Measurements from ENCODE around the gene GALP.
"Not testable (repeated sequence)": the region's sequence is repeated elsewhere in the genome, so short reads cannot be mapped to it uniquely, and the experiment has no call there.

The GALP gene

DNA sequence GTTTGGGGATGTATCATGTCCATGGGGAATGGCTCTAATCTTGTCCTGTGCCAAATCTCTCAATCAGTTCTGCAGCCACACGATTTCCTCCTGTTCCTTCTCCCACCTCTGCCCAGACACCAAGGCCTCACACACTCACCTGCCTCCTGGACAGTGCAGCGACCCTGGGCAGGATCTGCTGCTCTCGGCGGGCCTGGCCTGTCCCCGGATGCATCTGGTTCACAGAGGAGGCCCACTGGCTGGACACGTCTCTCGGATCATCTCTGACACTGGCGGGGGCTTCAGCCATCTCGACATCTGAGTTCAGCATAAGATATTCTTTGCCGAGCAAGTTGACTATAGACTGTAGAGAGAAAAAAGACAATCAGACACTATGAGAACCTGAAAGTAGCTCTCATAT, 15.9 kb downstream of the GALP start:
- DNase-seq (no peak), ATAC-seq (no peak)

DNA sequence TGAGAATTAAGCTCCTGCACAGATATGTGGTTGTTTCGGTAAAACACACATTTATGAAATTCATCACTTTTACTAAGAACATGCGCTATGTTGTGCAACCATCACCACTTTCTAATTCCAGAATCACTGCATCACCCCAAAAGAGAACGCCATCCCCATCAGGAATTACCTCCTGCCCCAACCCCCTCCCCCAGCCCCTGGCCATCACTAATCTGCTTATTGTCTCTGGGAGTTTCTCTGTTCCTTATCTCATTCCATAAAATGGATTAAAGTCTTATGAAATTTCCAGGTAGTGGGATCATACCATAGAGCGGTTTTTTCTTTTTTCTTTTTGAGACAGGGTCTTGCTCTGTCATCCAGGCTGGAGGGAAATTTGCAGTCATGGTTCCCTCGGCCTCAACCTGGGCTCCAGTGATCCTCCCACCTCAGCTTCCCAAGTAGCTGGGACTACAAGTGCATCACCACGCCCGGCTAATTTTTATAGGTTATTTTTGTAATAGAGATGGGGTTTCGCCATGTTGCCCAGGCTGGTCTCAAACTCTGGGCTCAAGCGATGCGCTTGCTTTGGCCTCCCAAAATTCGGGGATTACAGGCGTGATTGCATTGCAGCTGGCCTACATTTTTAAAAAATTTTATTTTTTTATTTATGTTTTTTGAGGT, 18.3 kb downstream of the GALP start:
- DNase-seq (no peak), ATAC-seq (no peak)

DNA sequence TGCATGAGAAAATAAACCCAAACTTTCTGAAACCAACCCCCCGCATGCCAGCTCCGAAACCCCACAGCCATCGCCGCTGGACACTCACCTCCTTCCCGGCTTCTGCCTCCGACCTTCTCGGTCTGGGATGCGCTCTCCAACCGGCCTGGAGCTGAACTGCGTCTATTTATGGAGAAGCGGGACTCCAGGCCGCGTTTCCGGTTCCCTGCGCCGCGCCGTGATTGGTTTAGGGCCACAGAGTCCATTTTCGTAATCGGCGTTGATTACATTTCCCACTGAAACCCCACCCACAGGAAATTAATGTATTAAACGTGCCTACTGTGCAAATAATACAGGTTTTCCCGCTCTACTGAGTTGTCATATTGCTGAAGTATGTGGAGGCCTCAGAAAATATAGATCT, 21.8 kb downstream of the GALP start, which contains the start of gene ZSCAN5B:
Gene ZSCAN5B, minus strand, starts transcription at position 138 of the 400 bp plus-strand sequence. CDS start 4,731 bp downstream, outside the sequence.
- not testable (repeated sequence) for ATAC-seq, DNase-seq

DNA sequence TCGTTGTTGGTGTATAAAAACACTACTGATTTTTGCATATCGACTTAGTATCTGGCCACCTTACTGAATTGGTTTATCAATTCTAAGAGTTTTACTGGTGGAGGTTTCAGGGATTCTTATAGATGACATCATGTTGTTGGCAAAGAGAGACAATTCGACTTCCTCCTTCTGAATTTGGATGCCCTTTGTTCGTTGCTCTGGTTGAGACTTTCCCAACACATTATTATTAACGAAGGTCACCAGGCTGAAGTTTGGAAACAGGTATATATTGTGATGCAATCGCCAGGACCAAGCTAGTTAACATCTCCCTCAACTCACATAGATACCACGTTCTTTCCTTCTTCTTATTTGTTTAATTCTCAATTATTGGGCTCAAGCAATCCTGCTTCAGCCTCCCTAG, 23.9 kb downstream of the GALP start:
- ATAC-seq (no peak), DNase-seq (no peak)

DNA sequence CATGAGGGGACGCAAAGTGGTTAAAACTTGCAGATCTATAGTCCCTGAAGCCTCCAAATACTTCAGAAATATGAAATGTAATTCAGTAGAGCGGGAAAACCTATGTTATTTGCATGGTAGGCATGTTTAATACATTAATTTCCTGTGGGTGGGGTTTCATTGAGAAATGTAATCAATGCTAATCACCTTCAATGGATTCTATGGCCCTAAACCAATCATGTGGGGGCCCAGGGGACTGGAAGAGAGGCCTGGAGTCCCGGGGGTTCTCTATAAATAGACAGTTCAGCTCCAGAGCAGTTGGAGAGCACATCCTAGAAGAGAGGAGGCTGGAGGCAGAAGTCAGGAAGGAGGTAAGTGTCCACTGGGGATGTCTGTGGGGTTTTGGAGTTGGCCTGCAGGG, 26.2 kb downstream of the GALP start, which contains the start of gene ZSCAN5C:
Gene ZSCAN5C, plus strand, starts transcription at position 301 of the 400 bp plus-strand sequence. CDS start 3,641 bp downstream, outside the sequence.
- ATAC-seq (no peak), DNase-seq (no peak)

DNA sequence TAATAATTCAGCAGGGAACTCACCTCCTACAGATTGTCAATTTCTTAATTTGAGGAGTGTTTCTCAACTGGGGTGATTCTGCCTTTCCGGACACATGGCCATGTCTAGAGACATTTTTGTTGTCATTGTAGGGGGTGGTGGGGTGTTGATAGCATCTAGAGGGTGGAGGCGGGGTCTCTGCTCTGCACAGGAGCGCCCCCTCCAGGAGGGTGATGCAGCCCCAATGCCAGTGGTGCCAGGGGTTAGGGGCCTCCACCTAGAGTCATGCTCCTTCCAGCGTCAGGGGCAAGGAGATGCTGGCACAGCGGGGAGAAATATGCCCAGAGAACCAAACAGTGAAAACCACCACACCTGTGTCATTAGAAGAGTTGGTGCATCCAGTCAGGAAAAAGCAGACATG, 31.8 kb downstream of the GALP start:
- not testable (repeated sequence) for DNase-seq, ATAC-seq

DNA sequence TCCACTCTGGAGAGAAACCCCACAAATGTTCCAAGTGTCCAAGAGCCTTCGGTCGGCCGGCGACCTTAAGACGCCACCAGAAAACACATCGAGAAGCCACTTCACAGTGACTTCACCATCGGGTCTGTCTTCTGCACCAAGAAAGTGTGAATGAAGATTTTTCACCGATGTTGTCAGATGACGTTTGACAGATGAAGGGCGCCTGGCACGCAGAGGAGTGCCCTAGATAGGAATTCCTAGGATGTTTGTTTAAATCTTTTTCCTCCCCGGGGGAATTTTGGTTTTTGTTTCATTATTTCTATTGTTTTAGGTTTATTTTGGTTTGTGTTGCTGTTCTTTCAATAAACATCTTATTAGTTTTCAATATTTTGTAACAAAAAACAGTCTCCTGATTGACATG, 33.3 kb downstream of the GALP start:
- ATAC-seq: no peak
- no peak for DNase-seq

DNA sequence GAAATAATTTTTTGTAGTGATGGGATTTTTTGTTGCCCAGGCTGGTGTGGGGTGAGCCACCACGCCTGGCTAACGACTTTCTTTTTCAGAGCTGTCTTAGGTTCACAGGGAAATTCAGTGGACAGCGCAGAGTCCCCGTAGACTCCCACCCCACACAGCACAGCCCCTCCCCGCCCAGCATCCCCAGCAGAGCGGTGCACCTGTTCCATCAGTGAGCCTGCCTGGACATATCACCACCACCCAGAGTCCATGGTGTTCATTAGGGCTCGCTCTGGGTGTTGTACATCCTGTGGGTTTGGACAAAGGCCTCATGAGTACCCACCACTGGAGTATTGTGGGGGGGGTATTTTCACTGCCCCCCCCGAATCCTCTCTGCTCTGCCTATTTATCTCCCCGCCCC, 34.2 kb downstream of the GALP start:
- not testable (repeated sequence) for ATAC-seq, DNase-seq

DNA sequence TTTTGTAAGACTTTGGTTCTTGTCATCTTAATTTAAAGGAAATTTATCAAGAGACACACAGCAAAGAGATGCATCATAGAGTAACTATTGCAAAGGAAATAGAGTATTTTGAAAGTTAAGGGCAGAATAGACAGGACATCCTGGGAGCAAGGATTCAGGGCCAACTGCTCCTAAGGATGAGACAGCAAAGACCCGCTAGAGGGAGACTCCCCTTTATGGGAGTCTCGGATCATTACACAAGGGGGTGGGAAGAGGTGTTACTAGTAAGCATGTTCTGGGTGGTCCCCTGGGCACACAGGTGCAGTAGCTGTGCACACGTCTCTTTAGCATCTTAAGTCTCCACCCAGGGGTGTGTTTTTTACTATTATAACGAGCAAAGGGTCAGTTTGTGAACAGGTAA, 35.9 kb downstream of the GALP start:
- DNase-seq (no peak), ATAC-seq (no peak)

DNA sequence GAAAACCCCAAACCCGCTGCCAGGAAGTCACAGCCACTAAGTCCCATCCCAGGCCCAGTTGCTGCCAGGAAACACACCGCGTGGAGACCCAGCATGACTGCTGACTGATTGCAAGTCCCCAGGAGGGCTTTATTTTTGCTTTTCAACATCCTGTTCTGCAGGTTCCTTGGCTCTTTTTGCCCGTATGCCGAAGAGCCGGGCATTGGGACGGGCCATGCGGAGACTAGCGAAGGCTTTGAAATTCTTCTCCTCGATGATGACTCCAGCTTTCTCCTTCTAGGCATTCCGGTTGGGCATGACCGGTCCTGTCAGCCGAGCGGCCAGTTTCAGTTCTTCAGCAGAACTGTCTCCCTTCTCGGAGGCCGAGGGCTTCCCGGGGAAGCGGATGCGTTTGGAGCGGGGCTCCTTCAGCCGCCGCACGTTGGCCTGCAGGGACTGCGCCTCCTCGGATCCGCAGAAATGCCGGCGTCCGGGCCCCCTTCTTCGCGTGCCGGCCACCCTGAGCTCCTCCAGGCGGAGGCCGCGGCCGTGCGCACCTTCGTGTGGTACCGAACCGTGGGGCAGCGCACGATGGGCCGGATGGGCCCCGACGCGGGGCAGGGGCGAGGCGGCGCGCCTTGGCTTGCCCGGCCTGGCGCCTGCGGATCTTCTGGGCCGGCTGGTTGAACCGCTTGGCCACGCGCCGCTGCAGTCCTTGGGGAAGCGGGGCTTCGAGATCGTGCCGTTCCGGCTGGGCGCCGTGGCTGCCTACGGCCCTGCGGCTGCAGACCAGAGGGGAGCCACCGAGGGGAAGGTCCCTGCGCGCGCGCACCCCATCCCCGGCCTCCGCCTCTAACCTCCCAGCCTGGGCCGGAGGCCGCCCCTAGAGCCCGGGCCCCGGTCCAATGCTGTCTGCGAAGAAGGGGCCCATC, 41.5 kb downstream of the GALP start:
- ATAC-seq (no peak), DNase-seq (peak; percentile 7)

DNA sequence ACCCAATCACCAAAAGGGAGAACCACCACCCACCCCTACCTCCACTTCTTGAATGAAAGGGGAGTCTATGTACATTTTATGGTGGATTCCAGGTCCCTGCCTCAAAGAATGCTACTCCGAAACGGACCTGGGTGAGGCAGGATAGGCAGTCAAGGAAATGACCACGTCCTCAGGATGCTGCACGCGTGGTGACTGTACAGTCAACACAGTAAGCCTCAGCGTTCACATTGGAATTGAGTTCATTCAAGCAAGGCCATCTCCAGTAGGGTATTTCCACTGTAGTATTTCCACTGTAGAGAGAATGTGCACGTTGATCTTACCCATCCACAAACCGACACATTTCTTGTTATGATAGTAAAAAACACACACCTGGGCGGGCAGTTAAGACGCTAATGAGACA, 43.2 kb downstream of the GALP start:
- ATAC-seq (no peak), DNase-seq (no peak)

DNA sequence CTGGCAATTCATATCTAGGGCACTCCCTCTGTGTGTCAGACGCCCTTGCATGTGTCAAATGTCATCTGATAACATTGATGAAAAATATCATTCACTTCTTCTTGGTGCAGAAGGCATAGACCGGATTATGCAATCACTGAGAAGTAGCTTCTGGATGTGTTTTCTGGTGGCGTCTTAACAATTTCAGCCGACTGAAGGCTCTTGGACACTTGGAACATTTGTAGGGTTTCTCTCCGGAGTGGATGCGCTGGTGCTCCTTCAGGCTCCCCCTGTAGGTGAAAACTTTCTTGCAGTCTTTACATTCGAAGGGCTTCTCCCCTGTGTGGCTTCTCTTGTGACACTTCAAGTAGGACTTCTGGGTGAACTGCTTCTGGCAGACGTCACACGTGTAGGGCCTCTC, 45.6 kb downstream of the GALP start:
- not testable (repeated sequence) for ATAC-seq, DNase-seq

DNA sequence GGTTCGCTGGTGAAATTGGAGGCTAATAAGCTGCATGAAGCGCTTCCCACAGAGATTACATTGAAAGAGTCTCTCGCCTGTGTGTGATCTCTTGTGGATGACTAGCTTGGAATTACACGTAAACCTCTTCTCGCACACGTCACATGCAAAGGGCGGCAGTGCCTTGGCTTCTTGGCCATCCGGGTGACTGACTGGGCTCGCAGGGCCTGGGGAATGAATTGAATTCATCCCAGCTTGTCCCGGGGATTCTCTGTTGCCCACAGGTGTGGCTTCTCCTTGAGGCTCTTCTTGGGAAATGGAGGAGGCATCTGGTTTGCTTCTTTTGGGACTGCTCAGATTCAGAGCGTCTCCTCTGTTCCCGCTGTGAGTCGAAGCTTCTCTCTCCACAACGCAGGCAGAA, 46.0 kb downstream of the GALP start:
- no peak for ATAC-seq

DNA sequence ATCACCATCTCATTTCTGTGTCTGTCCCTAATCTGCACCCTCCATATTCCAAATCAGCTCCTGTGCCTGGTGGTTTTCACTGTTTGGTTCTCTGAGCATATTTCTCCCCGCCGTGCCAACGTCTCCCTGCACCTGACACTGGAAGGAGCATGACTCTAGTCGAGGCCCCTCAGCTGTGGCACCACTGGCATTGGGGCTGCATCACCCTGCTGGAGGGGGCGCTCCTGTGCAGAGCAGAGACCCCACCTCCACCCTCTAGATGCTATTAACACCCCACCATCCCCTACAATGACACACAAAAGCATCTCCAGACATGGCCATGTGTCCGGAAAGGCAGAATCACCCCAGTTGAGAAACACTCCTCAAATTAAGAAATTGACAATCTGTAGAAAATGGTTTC, 47.1 kb downstream of the GALP start:
- no peak for ATAC-seq

More for the DNA sequence above, 46.0 kb downstream of the GALP start:
- DNase-seq: no peak

DNA sequence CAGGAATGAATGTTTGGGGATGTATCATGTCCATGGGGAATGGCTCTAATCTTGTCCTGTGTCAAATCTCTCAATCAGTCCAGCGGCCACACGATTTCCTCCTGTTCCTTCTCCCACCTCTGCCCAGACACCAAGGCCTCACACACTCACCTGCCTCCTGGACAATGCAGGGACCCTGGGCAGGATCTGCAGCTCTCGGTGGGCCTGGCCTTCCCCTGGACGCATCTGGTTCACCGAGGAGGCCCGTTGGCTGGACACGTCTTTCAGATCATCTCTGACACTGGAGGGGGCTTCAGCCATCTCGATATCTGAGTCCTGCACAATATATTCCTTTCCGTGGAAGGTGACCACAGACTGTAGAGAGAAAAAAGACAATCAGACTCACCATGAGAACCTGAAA, 47.7 kb downstream of the GALP start:
- DNase-seq: no peak
- ATAC-seq: no peak

More for the DNA sequence above, 47.1 kb downstream of the GALP start:
- no peak for DNase-seq

All from stimulated activated naive CD8-positive, alpha-beta T cell treated with anti-CD3 and anti-CD28 coated beads, Interleukin-15, Interleukin-2, amounts not matched to agents 100 U/mL and 50 U/mL, for 24 hours (primary cell).